ENCODE results near the gene TNPO1.

DNA sequence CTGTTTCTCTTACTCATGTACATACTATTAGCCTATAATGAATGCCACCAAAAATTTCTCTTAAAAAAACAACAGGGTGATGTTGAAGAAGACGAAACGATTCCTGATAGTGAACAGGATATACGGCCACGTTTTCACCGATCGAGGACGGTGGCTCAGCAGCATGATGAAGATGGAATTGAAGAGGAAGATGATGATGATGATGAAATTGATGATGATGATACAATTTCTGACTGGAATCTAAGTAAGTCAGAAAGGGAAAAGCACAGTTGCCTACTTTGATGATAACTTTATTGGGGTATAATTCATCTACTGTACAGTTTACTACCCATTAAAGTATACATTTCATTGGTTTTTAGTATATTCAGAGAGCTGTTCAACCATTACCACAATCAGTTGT, 66.5 kb downstream of the TNPO1 start:
- TF ChIP-seq, protein P1, sequence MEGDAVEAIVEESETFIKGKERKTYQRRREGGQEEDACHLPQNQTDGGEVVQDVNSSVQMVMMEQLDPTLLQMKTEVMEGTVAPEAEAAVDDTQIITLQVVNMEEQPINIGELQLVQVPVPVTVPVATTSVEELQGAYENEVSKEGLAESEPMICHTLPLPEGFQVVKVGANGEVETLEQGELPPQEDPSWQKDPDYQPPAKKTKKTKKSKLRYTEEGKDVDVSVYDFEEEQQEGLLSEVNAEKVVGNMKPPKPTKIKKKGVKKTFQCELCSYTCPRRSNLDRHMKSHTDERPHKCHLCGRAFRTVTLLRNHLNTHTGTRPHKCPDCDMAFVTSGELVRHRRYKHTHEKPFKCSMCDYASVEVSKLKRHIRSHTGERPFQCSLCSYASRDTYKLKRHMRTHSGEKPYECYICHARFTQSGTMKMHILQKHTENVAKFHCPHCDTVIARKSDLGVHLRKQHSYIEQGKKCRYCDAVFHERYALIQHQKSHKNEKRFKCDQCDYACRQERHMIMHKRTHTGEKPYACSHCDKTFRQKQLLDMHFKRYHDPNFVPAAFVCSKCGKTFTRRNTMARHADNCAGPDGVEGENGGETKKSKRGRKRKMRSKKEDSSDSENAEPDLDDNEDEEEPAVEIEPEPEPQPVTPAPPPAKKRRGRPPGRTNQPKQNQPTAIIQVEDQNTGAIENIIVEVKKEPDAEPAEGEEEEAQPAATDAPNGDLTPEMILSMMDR (IDR thresholded peaks at IDR 0.05) = no peak
- TF ChIP-seq POLR2A (IDR thresholded peaks at IDR 0.05) = no peak
